ENCODE results near the gene SNTG2.

SNTG2 gene

GRCh38 chr2:1115843-1116539 lies 165.3 kb downstream of the SNTG2 start:
- H3K4me1 ChIP-seq (ENCODE audit: insufficient read depth, low read length, poor library complexity, severe bottlenecking): no peaks in the 10 kb centered on the region
- no peak overlapping the region for H3K4me3 ChIP-seq (ENCODE audit: low read length, poor library complexity, severe bottlenecking)
- no peaks in the 10 kb centered on the region for H3K36me3 ChIP-seq (ENCODE audit: insufficient read depth, low read length)
- H3K9ac ChIP-seq (ENCODE audit: low read depth, low read length, poor library complexity, severe bottlenecking): no peak overlapping the region
- H3K9me2 ChIP-seq (replicated peaks; ENCODE audit: low read depth, low read length): no peaks in the 10 kb centered on the region
- H4K20me1 ChIP-seq (ENCODE audit: insufficient read depth, low read length, poor library complexity, severe bottlenecking): no peaks in the 10 kb centered on the region
- H3K27me3 ChIP-seq (ENCODE audit: insufficient read depth, low read length, poor library complexity, severe bottlenecking): no peaks in the 10 kb centered on the region
- no peaks in the 10 kb centered on the region for H3F3A ChIP-seq (ENCODE audit: low read depth)
- H3K79me2 ChIP-seq (ENCODE audit: insufficient read depth, low read length): no peaks in the 10 kb centered on the region
- peaks cover 22% of the 10 kb centered on the region; the same call in 1 of the 2 replicates for H3K9me3 ChIP-seq (ENCODE audit: insufficient read depth, low read depth, low read length)
- no peak for TF ChIP-seq CTCF (conservative IDR thresholded peaks at IDR 0.05; ENCODE audit: low read length)
- TF ChIP-seq EZH2phosphoT487 (IDR thresholded peaks at IDR 0.05; ENCODE audit: borderline replicate concordance): no peak
- no peak overlapping the region for H2AFZ ChIP-seq (ENCODE audit: low read length)
- H3K4me2 ChIP-seq (ENCODE audit: low read depth, low read length, poor library complexity, severe bottlenecking): no peak overlapping the region

GRCh38 chr2:1117569-1117968 lies 166.9 kb downstream of the SNTG2 start:
- no peaks in the 10 kb centered on the region for H3K9me2 ChIP-seq (replicated peaks; ENCODE audit: low read depth, low read length)
- TF ChIP-seq EZH2phosphoT487 (IDR thresholded peaks at IDR 0.05; ENCODE audit: borderline replicate concordance) (no peak), CTCF (conservative IDR thresholded peaks at IDR 0.05; ENCODE audit: low read length) (no peak)
- H3K9ac ChIP-seq (ENCODE audit: low read depth, low read length, poor library complexity, severe bottlenecking): no peak overlapping the region
- no peaks in the 10 kb centered on the region for H3K27me3 ChIP-seq (ENCODE audit: insufficient read depth, low read length, poor library complexity, severe bottlenecking)
- no peaks in the 10 kb centered on the region for H3K4me1 ChIP-seq (ENCODE audit: insufficient read depth, low read length, poor library complexity, severe bottlenecking)
- H3K79me2 ChIP-seq (ENCODE audit: insufficient read depth, low read length): no peaks in the 10 kb centered on the region
- H4K20me1 ChIP-seq (ENCODE audit: insufficient read depth, low read length, poor library complexity, severe bottlenecking): no peaks in the 10 kb centered on the region
- H3F3A ChIP-seq (ENCODE audit: low read depth): no peaks in the 10 kb centered on the region
- H3K4me2 ChIP-seq (ENCODE audit: low read depth, low read length, poor library complexity, severe bottlenecking): no peak overlapping the region
- H2AFZ ChIP-seq (ENCODE audit: low read length): no peak overlapping the region
- H3K4me3 ChIP-seq (ENCODE audit: low read length, poor library complexity, severe bottlenecking): no peak overlapping the region
- no peaks in the 10 kb centered on the region for H3K36me3 ChIP-seq (ENCODE audit: insufficient read depth, low read length)
- peaks cover 17% of the 10 kb centered on the region; the same call in 1 of the 2 replicates for H3K9me3 ChIP-seq (ENCODE audit: insufficient read depth, low read depth, low read length)

- Histone ChIP-seq H3K27me3 (ENCODE audit: insufficient read depth, low read length, poor library complexity, severe bottlenecking) (no peaks in the 10 kb centered on the region), H3K4me1 (ENCODE audit: insufficient read depth, low read length, poor library complexity, severe bottlenecking) (no peaks in the 10 kb centered on the region), H3K36me3 (ENCODE audit: insufficient read depth, low read length) (no peaks in the 10 kb centered on the region), H3K9me2 (replicated peaks; ENCODE audit: low read depth, low read length) (no peaks in the 10 kb centered on the region), H3K79me2 (ENCODE audit: insufficient read depth, low read length) (no peaks in the 10 kb centered on the region), H3K4me2 (ENCODE audit: low read depth, low read length, poor library complexity, severe bottlenecking) (no peak overlapping the region), H3K4me3 (ENCODE audit: low read length, poor library complexity, severe bottlenecking) (no peak overlapping the region), H3K9me3 (ENCODE audit: insufficient read depth, low read depth, low read length) (no peaks in the 10 kb centered on the region), H4K20me1 (ENCODE audit: insufficient read depth, low read length, poor library complexity, severe bottlenecking) (no peaks in the 10 kb centered on the region), H2AFZ (ENCODE audit: low read length) (no peak overlapping the region), H3F3A (ENCODE audit: low read depth) (no peaks in the 10 kb centered on the region), H3K9ac (ENCODE audit: low read depth, low read length, poor library complexity, severe bottlenecking) (no peak overlapping the region)
- TF ChIP-seq CTCF (conservative IDR thresholded peaks at IDR 0.05; ENCODE audit: low read length): no peak
- no peak for TF ChIP-seq EZH2phosphoT487 (IDR thresholded peaks at IDR 0.05; ENCODE audit: borderline replicate concordance)
These were observed 174.6 kb downstream of the SNTG2 start for GRCh38 chr2:1125217-1125616.
